NK-92 (cell line): ENCODE results near the gene KLK14.

ENCODE experiments used
- DNase-seq: peaks from one replicate; lab custom pipeline; 2025; ENCODE audit not compliant: unreplicated experiment; lab: John Stamatoyannopoulos, UW

Gene KLK14

DNA sequence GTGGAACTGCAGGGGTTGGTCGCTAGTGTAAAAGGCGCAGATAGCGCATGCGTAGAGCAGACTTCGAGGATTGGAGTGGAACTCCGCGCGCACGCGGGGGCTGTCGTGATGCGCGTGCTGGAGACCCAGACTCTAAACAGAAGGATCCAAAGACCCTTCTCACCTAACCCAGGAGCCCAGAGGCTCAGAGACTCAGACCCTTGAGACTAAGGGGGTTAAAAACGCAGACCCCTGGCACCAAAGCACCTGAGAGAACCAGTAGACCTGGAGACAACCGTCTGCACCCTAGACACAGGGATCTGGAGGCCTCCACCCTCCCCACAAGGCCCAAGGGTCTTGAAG, 26.1 kb upstream of the KLK14 start:
- no peak for DNase-seq

DNA sequence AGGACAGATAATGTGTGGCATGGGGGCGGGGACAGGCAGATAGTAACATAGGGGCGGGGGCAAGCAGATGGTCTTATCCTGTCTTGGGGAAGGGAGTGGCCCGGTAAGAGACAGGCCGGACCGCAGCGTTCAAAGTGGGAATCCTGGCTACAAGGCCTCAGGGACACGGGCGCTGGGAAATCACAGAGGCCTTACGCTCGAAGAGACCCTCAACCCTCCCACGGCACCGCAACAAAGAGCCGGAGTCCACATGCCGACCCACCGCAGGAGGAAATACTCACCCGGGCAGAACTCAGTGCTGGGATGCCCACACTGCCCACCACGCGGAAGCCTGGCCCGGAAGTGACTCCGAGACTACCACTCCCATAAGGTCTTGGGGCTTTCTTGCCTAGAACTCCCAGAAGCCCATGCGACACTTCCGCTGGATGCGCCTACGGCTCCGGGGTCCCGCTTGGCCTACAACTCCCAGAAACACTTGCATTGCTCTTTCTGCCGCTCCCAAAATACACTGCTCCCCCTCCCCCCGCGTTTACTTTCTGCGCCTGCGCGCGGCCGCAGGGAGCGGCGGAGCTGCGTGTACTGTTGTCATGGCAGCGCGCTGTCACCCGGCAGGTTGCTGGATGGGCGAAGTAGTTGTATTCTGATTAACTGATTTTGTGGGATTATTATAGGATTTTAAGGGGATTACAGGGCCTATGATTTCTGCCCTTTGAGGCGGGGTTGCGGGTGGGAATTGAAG, 25.5 kb upstream of the KLK14 start, which contains the start of gene CTU1:
Gene CTU1, minus strand, starts transcription at position 344 of the 739 bp plus-strand sequence. CDS start 3,840 bp downstream, outside the sequence.
- DNase-seq = peak; percentile 88

DNA sequence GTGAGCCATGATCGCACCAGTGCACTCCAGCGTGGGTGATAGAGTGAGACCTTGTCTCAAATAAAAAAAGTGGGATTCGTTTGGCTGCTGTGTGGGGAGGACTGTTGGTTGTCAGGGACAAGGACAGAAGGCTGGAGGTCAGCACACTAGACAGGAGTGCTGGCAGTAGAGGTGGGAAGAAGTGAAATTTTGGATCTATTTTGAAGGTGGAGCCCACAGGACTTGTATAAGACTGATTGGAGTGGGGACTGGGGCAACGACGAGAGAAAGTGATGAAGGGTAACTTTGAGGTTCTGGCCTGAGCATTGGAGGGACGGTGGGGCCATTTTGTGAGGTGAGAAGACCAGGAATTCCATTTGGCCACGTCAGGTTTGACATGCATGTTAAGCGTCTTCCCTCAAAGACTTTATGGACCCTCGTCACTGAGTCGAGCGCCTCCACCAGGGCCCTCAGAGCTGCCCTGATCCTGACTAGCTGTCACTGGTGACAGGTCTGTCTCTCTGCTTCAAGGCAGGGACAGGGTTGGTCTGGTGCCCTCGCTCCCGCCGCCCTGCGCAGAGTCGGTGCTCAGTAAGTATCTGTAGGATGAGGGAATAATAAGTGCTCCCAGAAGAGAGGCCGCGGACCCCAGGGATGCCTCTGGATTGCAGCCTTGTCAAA, 24.8 kb upstream of the KLK14 start:
- no peak for DNase-seq

DNA sequence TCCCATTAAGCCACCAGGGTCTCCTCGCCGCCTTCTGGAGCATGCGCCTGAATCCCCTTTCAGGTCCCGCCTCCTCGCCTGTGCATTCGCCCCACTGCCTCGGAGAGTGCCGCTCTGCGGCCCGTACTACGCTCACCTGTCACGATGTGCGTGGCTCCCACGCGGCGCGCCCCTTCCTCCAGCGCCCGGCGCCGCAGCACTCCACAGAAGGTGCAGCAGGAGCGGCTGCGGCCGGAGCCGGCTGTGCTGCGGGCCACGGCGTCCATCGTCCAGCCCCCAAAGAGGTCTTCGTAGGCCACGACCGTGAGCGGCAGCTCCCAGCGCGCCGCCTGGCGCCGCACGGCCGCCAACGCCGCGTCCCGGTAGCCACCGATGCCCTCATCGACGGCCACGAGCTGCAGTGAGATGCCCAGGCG, 21.2 kb upstream of the KLK14 start:
- DNase-seq = no peak

DNA sequence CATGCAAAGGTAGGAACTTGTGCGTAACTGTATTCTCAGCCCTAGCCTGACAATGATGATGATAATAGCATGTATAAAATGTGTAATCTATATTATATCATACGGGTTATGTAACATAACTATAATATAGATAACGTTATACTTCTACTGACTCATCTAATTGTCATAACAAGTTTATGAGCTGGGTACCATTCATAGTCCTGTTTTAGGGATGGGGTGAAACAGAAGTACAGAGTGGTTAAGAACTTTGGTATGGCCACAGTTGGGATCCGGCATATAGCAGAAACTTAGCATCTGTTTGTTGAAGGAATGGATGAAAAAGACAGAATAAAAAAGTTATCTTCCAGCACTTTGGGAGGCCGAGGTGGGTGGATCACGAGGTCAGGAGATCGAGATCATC, 20.3 kb upstream of the KLK14 start:
- no peak for DNase-seq

DNA sequence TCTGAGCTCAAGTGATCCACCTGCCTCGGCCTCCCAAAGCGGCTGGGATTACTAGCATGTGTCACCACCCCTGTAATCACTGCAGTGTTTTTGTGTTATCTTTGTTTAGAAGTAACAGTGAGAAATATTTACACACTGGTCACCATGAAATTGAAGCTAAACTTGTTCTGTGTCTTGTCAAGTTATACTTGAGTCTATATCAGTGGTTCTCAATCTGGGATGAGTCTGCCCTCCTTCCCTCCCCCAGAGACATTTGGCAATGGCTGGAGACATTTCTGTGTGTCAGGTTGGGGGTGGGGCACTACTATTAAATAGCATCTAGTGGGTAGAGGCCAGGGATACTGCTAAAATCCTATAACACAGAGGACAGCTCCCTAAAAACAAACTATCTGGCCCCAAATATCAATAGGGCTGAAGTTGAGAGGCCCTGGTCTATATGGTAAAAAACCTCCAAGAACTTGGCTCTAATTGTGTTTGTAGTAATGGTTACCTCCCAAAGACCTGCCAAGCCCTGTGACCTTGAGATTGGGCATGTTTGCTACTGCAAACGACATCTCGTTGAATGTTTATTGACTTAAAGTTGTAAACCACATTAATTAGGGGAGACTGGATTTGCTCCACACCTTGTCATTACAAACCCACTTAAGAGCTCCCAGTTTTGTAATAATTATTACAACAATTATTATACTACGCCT, 18.6 kb upstream of the KLK14 start:
- no peak for DNase-seq

DNA sequence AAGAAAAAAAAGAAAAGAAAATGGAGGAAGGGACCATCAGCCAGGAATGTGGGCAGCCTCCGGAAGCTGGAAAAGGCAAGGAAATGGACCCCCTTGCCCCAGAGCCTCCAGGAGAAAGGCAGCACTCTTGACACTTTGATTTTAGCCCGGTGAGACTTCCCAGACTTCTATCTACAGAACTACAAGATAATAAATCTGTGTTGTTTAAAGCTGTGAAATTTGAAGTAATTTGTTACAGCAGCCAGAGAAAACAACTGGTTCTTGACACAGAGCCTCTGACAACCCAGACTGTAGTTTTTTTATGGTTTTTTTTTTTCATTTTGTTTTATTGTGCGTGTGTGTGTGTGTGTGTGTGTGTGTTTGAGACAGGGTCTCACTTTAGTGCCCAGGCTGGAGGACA, 17.9 kb upstream of the KLK14 start:
- no peak for DNase-seq

DNA sequence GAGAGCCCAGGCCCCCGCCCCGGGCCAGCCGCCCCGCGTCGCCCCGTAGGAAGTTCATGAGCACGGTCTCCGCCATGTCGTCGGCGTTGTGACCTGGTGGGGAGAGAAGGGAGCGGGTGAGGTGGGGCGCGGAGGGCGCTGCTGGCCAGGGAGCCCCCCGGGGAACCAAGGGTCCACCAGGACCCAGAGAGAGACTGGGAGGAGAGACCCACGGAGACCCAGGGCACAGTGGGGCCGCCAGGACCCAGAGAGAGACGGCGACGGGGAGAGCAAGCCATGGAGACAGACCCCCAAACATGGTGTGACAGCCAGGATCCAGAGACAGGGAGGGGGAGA, 16.3 kb upstream of the KLK14 start:
- DNase-seq = no peak

DNA sequence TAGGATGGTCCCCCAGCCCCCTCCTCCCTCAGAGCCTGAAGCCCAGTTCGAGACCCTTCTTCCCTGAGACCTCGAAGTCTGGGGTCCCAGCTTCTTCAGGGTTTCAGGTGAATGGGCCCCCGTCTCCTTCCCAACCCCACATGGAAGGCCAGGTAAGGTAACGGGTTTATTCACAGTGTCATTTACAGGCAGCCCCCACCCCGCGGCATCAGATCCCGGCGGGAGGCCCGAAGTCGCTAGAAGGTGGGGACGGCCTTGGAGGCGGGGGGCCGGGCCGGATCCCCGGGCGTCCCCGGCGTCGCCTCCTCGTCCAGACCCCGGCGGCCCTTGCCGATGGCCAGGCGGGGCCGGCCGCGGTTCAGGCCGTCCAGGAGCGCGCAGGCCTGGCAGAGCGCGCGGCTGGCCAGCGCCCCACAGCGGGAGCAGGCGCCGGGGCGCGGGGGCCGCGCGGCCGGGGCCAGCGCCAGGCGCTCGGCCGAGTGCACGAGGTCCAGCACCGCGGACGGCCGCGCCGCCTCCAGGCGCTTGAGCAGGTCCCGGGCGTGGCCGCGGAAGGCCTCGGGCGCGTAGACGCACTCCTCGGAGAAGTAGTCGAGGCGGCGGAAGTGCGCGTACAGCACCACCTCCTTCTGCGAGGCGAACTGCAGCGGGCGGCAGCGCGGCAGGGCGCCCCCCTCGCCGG, 15.8 kb upstream of the KLK14 start:
- no peak for DNase-seq

DNA sequence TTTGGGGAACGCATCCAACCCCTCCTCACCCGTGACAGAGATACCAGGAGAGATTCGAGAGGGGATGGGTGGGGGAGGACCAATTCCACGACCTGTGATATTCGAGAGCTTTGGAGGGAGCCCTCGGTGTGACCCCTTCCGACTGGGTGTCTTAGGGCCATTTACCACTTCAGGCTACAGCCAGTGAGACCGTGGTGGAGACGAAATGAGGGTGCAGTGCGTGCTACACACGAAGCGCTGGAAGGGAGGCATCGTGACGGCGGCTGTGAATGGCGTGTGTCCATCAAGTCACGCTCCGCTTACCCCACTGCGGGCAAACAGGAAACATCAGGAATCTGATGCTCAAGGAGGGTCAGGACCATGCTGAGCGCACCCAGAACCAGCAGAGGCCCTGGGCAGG, 15.1 kb upstream of the KLK14 start:
- DNase-seq = no peak

DNA sequence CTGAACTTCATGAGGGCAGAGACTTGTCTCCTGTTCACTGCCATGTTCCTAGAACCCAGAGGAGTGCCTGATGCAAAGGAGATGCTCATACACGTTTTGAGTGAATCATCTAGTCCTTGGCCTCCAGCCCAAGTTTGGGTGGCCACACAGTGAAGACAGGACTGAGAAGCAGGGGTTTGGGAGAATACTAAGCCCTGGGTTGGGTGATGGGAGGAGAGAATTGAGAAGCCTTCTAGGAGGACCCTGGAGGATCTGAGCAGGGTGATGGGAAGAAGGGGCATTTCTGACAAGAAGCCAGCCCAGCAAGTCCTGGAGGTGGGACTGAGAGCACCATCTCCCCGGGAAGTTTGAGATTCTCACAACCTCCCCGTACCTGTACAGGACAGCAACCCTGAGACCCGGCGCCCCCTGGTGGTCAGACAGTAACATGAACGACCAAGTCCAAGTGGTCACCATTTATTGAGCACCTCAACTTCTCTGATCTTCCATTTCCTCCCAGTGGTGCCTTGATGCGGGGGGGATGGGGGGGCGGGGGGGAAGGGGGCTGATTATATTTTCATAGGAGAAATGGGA, 14.6 kb upstream of the KLK14 start:
- no peak for DNase-seq

DNA sequence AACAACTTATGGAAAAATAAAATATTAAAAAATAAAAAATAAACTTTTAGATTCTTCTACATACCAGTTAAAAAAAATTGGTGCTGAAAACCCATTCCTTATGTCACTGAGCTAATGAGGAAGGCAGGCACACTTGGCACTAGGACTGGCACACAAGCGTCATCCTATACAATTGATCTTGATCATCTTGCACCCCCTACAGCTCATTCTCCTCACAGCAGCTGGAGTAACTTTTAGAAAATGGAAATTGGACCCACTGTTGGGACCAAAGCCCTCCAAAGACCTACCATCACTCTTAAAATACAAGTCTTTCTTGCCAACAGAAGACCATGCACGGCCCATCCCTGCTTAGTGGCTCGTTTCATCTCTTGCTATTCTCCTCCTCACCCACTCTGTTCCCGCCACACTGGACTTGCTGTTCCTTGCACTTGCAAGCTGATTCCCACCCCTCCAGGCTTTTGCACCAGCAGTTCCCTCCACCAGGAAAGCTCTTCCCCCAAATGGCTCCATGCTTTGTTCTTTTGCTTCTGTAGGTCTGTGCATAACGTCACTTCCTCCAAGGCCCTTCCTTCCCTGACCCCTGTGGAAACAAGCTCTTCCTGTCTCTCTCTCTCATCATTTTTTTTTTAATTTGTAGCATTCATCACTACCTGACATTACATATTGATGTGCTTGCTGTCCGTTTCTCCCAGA, 13.9 kb upstream of the KLK14 start:
- DNase-seq = no peak

DNA sequence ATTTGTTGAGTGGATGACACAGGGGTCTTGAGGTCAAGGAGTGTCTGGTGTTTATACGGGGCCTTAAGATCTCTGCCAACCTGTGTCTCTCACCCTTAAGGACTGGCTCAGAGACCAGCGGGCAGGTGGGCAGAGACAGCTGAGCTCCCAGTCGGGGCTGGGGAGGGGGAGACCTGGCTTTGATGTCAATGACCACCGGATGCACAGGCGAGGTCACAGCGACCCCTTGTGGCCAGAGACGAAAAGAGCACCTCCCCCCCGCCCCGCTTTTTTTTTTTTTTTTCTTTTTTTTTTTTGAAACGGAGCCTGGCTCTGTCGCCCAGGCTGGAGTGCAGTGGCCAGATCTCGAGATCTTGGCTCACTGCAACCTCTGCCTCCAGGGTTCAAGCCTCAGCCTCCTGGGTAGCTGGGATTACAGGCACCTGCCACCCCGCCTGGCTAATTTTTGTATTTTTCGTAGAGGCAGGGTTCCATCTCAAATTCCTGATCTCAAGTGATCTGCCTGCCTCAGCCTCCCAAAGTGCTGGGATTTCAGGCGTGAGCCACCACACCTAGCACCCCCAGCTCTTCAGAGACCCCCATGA, 12.1 kb upstream of the KLK14 start:
- DNase-seq = no peak

DNA sequence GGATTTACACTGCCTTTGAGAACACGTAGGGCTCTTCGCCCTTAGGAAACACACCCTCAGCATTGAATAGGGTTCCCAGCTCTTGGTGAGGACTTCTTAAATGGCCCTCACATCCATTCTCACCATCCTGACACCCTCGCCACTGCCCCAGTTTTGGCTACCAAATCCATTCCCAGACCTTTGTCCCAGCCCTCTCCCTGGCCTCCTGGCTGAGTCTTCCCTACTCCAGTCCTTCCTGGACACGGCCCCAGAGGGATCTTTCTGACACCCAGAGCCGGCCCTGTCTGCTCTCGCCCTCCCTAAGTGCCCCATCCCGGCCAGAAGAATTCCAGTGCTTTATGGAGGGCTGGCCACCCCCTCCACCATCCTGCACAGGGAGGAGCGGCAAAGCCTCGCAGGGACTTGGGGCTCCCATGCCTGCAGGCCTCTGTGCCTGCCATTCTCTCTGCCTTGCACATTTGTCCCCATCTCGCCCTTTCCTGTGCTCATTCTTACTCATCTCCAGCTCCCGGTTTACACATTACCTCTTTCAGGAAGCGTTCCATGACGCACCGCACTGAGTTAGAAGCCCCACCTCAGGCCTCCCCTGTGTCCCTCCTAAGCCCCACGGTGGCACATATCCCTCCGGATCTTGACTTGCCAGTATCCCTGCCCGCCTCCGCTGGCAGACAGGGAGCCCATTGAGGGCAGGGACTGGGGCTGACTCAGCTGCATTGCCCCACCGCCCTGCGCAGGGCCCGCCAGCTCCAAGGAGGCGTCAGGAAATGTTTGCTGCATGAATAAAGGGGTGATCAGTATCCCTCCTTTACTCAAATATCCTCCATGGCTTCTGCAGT, 11.0 kb upstream of the KLK14 start:
- DNase-seq = no peak

DNA sequence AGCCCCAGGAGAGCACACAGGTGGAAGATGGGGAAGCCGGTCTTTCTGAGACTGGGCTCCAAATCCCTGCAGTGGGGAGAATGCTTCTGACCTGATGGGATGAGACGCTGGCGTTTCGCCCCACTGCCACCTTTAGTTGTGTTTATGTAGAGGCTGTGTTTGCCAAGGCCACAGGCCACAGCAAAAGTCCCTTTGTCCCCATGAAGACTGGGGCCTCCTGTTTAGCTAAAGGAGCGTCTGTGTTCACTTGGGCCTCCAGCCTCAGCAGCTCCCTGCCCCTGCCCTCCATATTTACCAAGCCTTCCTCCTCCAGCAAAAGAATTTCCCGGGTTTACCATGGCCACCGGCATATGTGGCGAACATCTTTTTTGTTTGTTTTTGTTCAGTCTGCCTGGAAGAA, 10.4 kb upstream of the KLK14 start:
- no peak for DNase-seq

DNA sequence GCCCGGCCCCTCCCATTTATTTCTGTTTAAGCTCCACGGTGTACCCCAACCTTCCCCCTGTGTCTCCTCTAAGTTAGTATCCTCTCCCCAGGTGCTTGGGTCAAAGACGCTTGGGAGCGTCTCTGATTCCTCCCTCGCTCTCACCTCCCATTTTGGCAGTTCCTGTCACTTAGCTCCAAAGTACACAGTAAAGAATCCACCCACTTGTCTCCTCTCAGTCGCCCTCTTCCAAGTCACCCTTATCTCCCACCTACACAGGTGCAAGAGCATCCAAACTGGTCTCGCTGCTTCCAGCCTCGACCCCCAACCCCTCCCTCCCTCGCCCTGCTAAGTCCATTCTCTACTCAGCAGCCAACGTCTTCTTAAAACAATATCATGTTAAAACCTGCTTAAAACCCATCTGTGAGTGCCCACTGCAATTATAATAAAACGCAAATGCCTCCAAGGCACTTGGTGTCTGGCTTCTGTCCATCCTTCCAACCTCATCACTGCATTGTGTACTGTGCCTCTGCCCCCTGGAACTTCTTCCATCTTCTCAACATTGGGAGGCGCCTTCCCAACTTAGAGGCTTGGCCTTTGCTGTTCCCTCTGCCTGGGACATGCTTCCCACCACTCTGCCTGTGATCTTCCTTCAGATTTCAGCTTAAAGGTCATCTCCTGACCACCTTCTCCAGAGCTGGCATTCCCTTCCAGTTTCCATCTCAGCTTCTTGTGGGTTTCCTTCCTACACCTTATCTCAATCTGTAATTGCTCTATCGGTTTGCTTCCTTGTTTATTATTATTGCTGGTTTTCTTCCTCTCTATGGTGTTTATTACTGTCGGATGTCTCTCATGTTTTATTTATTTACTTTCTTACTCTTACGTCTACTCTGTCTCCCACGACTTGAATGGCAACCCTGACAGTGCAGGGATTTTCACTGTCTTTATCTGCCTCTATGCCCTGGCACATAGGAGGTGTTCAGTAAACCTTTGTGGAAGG, 9.5 kb upstream of the KLK14 start:
- DNase-seq = no peak

DNA sequence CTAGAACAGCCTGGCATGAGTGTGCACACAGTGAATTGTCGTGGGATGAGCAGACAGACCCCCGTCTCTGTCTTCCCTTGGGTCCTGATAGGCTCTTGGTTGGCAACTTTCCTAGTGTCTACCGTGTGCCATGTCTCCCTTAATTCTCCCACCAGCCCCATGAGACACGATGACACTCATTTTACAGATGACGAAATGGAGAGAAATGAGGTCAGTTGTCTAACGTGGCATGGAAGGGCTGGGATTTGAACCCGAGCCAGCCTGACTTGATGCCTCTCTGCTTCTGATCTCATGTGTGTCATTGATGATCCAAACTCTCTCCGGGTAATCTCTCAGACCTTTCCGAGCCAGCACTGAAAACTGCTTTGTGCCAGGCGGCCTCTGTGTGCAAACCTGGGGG, 8.4 kb upstream of the KLK14 start:
- no peak for DNase-seq

DNA sequence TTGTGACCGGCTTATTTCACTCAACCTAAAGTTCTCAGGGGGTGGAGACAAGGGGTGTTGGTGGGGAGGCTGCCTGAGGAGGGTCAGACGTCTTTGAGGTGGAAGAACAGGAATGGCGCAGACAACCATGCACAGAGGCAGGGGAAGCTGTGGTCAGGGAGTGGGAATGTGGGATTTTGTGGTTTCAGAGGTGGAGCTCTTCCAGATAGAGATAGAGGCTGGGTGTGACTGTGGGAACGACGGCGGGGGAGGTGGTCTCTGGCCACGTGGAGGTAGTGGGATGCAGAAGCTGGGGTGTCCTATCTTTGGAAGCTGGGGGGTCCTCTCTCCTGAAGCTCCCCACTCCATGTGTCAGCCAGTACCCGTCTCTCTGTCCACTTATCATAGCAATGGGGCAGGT, 7.8 kb upstream of the KLK14 start:
- no peak for DNase-seq

DNA sequence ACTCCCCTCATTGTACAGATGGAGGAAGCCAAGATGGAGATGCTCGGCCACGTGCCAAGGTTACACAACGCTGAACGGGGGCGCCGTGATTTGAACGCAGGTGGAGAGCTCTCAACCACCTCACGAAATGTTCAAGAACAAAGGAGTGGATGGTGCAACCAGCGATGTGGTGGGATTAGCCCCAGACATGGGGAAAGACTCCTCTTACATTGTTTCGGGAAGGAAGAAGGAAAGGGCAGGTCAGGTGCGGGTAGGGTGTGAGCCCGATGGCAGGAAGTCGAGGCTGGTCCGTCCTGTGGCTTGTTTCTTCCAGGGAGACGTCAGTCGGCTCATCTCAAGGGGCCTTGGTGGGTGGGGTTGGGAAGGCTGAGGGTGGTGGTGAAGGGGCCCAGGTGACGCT, 7.1 kb upstream of the KLK14 start:
- DNase-seq = no peak
